IMR-90 (cell line): ENCODE measurements around the gene TNRC6A. TPM values are rescaled to one million over a fixed set of nuclear protein-coding genes. Genes with fewer than 3 reads are reported as not detected.

Experiments used
- ATAC-seq: fragments of 200-7000 bp; cut with Tn5 transposase; 2 replicates; pipeline ENCODE4 v1.9.1; 2020; ENCODE audit warnings: low read depth, mild to moderate bottlenecking, moderate library complexity
- BruUV-seq: library from RNA; stranded (reverse); fragments of 400-500 nt; replicated peaks from 2 replicates; lab custom pipeline; 2021; lab: Mats Ljungman, UMichigan
- CTCF ChIA-PET: fragments of 300-600 bp; formaldehyde crosslinking; extraction: SDS; loops from one replicate; lab custom pipeline; 2021; ENCODE audit warnings: antibody characterized with exemption; lab: Yijun Ruan, JAX
- POLR2A ChIA-PET: fragments of 300-600 bp; sonication (Branson Sonifier 250); formaldehyde crosslinking; loops from one replicate; lab custom pipeline; 2022; ENCODE audit warnings: antibody characterized with exemption; ENCODE audit not compliant: unreplicated experiment; lab: Charles Lee
- DNase-seq: peaks from one replicate; pipeline ENCODE4 v3.0.0; 2013
- H2AFZ ChIP-seq: replicated peaks from 2 replicates; pipeline ENCODE3; 2013; ENCODE audit warnings: low read length, mild to moderate bottlenecking; ENCODE audit not compliant: poor library complexity
- H2AK5ac ChIP-seq: 2 replicates; pipeline ENCODE4 v1.6.1; 2013; ENCODE audit warnings: low read depth, low read length, inconsistent platforms
- H2AK9ac ChIP-seq: replicated peaks from 2 replicates; pipeline ENCODE3; 2013; ENCODE audit warnings: mild to moderate bottlenecking, low read depth, low read length, moderate library complexity; ENCODE audit not compliant: poor library complexity
- H2BK120ac ChIP-seq: 2 replicates; pipeline ENCODE4 v1.6.1; 2013; ENCODE audit warnings: low read depth, low read length, inconsistent platforms
- H2BK15ac ChIP-seq: 3 replicates; pipeline ENCODE4 v1.6.1; 2013; ENCODE audit warnings: low read depth, low read length, inconsistent platforms
- H2BK20ac ChIP-seq: 2 replicates; pipeline ENCODE4 v1.6.1; 2013; ENCODE audit warnings: low read depth, mild to moderate bottlenecking, inconsistent platforms, low read length, moderate library complexity
- H2BK5ac ChIP-seq: 2 replicates; pipeline ENCODE4 v1.6.1; 2013; ENCODE audit warnings: mild to moderate bottlenecking, low read depth, low read length, inconsistent platforms; ENCODE audit not compliant: poor library complexity, severe bottlenecking
- H3K14ac ChIP-seq: replicated peaks from 2 replicates; pipeline ENCODE4 v1.6.1; 2013; ENCODE audit warnings: low read depth, low read length, inconsistent platforms
- H3K18ac ChIP-seq: 2 replicates; pipeline ENCODE4 v1.6.1; 2013; ENCODE audit warnings: low read depth, low read length, control low read depth
- H3K23ac ChIP-seq: 2 replicates; pipeline ENCODE4 v1.6.1; 2013; ENCODE audit warnings: low read depth, low read length, inconsistent platforms
- H3K27ac ChIP-seq: 2 replicates; pipeline ENCODE4 v1.5.1; 2013; ENCODE audit warnings: mild to moderate bottlenecking, control low read depth, low read length; ENCODE audit not compliant: insufficient read depth
- H3K27me3 ChIP-seq: 2 replicates; pipeline ENCODE4 v1.6.1; 2013; ENCODE audit warnings: low read length; ENCODE audit not compliant: control insufficient read depth, insufficient read depth
- H3K36me3 ChIP-seq: 2 replicates; pipeline ENCODE4 v1.6.1; 2013; ENCODE audit warnings: low read length, mixed read lengths; ENCODE audit not compliant: control insufficient read depth, insufficient read depth
- H3K4ac ChIP-seq: 2 replicates; pipeline ENCODE4 v1.6.1; 2013; ENCODE audit warnings: low read depth, low read length, inconsistent platforms
- H3K4me1 ChIP-seq: 2 replicates; pipeline ENCODE4 v1.6.1; 2013; ENCODE audit warnings: low read length, mixed read lengths; ENCODE audit not compliant: control insufficient read depth, insufficient read depth
- H3K4me2 ChIP-seq: 2 replicates; pipeline ENCODE4 v1.6.1; 2013; ENCODE audit warnings: low read depth, mild to moderate bottlenecking, control low read depth, low read length, moderate library complexity
- H3K4me3 ChIP-seq: 2 replicates; pipeline ENCODE4 v1.5.1; 2013; ENCODE audit warnings: low read depth, mild to moderate bottlenecking, control low read depth, low read length, moderate library complexity; ENCODE audit not compliant: insufficient read depth
- H3K56ac ChIP-seq: 2 replicates; pipeline ENCODE4 v1.6.1; 2013; ENCODE audit warnings: low read length, inconsistent platforms; ENCODE audit not compliant: insufficient read depth; ENCODE audit errors: extremely low read depth
- H3K79me1 ChIP-seq, 2 experiments: 2 replicates each; pipeline ENCODE4 v1.6.1; 2013; ENCODE audit warnings: low read length in 2 of 2, inconsistent platforms in 1 of 2, low read depth in 1 of 2
- H3K9ac ChIP-seq: 2 replicates; pipeline ENCODE4 v1.6.1; 2013; ENCODE audit warnings: low read depth, low read length, control low read depth
- H3K9me1 ChIP-seq: 2 replicates; pipeline ENCODE4 v1.6.1; 2013; ENCODE audit warnings: low read length, inconsistent platforms; ENCODE audit not compliant: insufficient read depth
- H3K9me3 ChIP-seq: 2 replicates; pipeline ENCODE4 v1.6.1; 2013; ENCODE audit warnings: low read length; ENCODE audit not compliant: control insufficient read depth, insufficient read depth
- H4K20me1 ChIP-seq: 2 replicates; pipeline ENCODE4 v1.6.1; 2013; ENCODE audit warnings: low read length, inconsistent platforms; ENCODE audit not compliant: insufficient read depth
- H4K5ac ChIP-seq: 2 replicates; pipeline ENCODE4 v1.6.1; 2013; ENCODE audit warnings: mild to moderate bottlenecking, low read depth, low read length, control low read depth
- H4K8ac ChIP-seq, 2 experiments: 2 replicates each; pipeline ENCODE4 v1.6.1; 2013; ENCODE audit warnings: low read depth in 2 of 2, low read length in 2 of 2, control low read depth in 1 of 2, inconsistent platforms in 1 of 2
- H4K91ac ChIP-seq: 2 replicates; pipeline ENCODE4 v1.6.1; 2013; ENCODE audit warnings: low read depth, low read length, inconsistent platforms; ENCODE audit not compliant: insufficient read depth
- BHLHE40 ChIP-seq: fragments of 150-350 bp; IDR thresholded peaks from 2 replicates; pipeline ENCODE4 v1.6.1; 2016; ENCODE audit warnings: mild to moderate bottlenecking, low read depth, low read length
- CEBPB ChIP-seq: IDR thresholded peaks from 2 replicates; pipeline ENCODE4 v1.6.1; 2012; ENCODE audit warnings: low read depth, low read length, improper control_type of control experiment
- CHD1 ChIP-seq: IDR thresholded peaks from 2 replicates; pipeline ENCODE4 v1.6.1; 2012; ENCODE audit warnings: low read depth, low read length, improper control_type of control experiment
- CTCF ChIP-seq: conservative IDR thresholded peaks from 2 replicates; pipeline ENCODE4 v1.5.1; 2012; ENCODE audit warnings: mild to moderate bottlenecking, low read depth, low read length, improper control_type of control experiment
- FOS ChIP-seq: fragments of 150-350 bp; IDR thresholded peaks from 2 replicates; pipeline ENCODE4 v1.6.1; 2016; ENCODE audit warnings: low read depth, low read length
- MAFK ChIP-seq: IDR thresholded peaks from 2 replicates; pipeline ENCODE4 v1.6.1; 2012; ENCODE audit warnings: low read depth, low read length, improper control_type of control experiment
- MAZ ChIP-seq: IDR thresholded peaks from 2 replicates; pipeline ENCODE4 v1.6.1; 2012; ENCODE audit warnings: low read depth, mild to moderate bottlenecking, low read length, improper control_type of control experiment, moderate library complexity, borderline replicate concordance
- MXI1 ChIP-seq: IDR thresholded peaks from 2 replicates; pipeline ENCODE4 v1.6.1; 2012; ENCODE audit warnings: low read depth, mild to moderate bottlenecking, low read length, moderate library complexity, borderline replicate concordance
- NFE2L2 ChIP-seq: fragments of 150-350 bp; IDR thresholded peaks from 2 replicates; pipeline ENCODE4 v1.6.1; 2016; ENCODE audit warnings: low read depth, mild to moderate bottlenecking, low read length
- POLR2A ChIP-seq: IDR thresholded peaks from 2 replicates; pipeline ENCODE4 v1.6.1; 2012; ENCODE audit warnings: mild to moderate bottlenecking, low read depth, low read length
- RAD21 ChIP-seq: IDR thresholded peaks from 2 replicates; pipeline ENCODE4 v1.6.1; 2012; ENCODE audit warnings: low read length, improper control_type of control experiment
- RCOR1 ChIP-seq: IDR thresholded peaks from 2 replicates; pipeline ENCODE4 v1.6.1; 2012; ENCODE audit warnings: mild to moderate bottlenecking, low read length, improper control_type of control experiment; ENCODE audit not compliant: insufficient replicate concordance
- RFX5 ChIP-seq: IDR thresholded peaks from 2 replicates; pipeline ENCODE4 v1.8.0; 2012; ENCODE audit warnings: low read depth, mild to moderate bottlenecking, low read length, moderate library complexity
- SMC3 ChIP-seq: fragments of 150-350 bp; IDR thresholded peaks from 2 replicates; pipeline ENCODE4 v1.6.1; 2016; ENCODE audit warnings: low read depth, mild to moderate bottlenecking, antibody characterized with exemption, low read length, moderate library complexity
- USF2 ChIP-seq: fragments of 150-350 bp; IDR thresholded peaks from 2 replicates; pipeline ENCODE4 v1.6.1; 2017; ENCODE audit warnings: mild to moderate bottlenecking, antibody characterized with exemption, low read length, low read depth
- WGBS, 2 experiments: methylation state at CpG; one replicate each; pipeline versions ENCODE4 v1.1.5 to v1.1.7; 2013; ENCODE audit warnings: missing lambda C conversion rate in 2 of 2; ENCODE audit not compliant: insufficient read length in 1 of 2; ENCODE audit errors: extremely low coverage in 2 of 2; 5-methylcytosine and 5-hydroxymethylcytosine counted together
- dilution Hi-C: fragments of 300-500 bp; cut with HindIII; formaldehyde crosslinking; loops from one replicate; pipeline ENCODE4 v1.14.3; 2018; ENCODE audit warnings: low sequenced_read_pairs; ENCODE audit not compliant: unreplicated experiment
- in situ Hi-C: fragments of 300-500 bp; cut with MboI; formaldehyde crosslinking; loops from 3 replicates; pipeline ENCODE4 v1.14.3; 2019; ENCODE audit warnings: low sequenced_read_pairs, inconsistent platforms, mixed read lengths
- intact Hi-C: fragments of 100-400 bp; cut with micrococcal nuclease; formaldehyde crosslinking; loops from 2 replicates; pipeline ENCODE4 v1.10.0; 2022
- polyA plus RNA-seq, 3 experiments: library from polyadenylated mRNA; depleted of rRNA; stranded (reverse); fragments of >200 nt; gene quantifications; 2 replicates each; pipeline ENCODE4 v1.2.3, GENCODE V29; 2012; ENCODE audit warnings: low replicate concordance in 1 of 3
- total RNA-seq: library from RNA; depleted of rRNA; stranded (reverse); fragments of >200 nt; gene quantifications from 2 replicates; pipeline ENCODE4 v1.2.3, GENCODE V29; 2012
- TF ChIP-seq, protein P1 (sequence below): fragments of 150-350 bp; IDR thresholded peaks from 2 replicates; pipeline ENCODE4 v1.6.1; 2016; ENCODE audit warnings: low read depth, mild to moderate bottlenecking, low read length, moderate library complexity, borderline replicate concordance

TNRC6A gene
- total and polyA plus RNA-seq, 2 of the 4 experiments (the other 2 are of a cell fraction) = 32.4 to 42.3 TPM

- Histone ChIP-seq H2BK15ac (no peak overlapping the region), H4K8ac (no peak overlapping the region), H2BK5ac (no peak overlapping the region), H3K9me3 (no peaks in the 10 kb centered on the region), H2BK20ac (no peak overlapping the region), H4K91ac (no peak overlapping the region), H4K5ac (no peak overlapping the region), H3K4ac (no peak overlapping the region), H2BK120ac (no peak overlapping the region), H3K4me1 (peaks cover 5% of the 10 kb centered on the region), H3K9me1 (peaks cover 11% of the 10 kb centered on the region; the same call in 1 of the 2 replicates), H3K4me3 (no peak overlapping the region), H3K23ac (no peak overlapping the region), H4K20me1 (no peaks in the 10 kb centered on the region), H3K4me2 (no peak overlapping the region), H3K18ac (no peak overlapping the region), H3K56ac (no peak overlapping the region), H2AK9ac (no peak overlapping the region), H3K9ac (no peak overlapping the region), H3K79me1 (no peaks in the 10 kb centered on the region), H2AK5ac (no peak overlapping the region), H3K14ac (no peak overlapping the region), H3K36me3 (no peaks in the 10 kb centered on the region), H3K27me3 (no peaks in the 10 kb centered on the region), H3K27ac (no peak overlapping the region), H2AFZ (no peak overlapping the region)
- 100% methylated on average over 2 of the region's 6 CpGs; no CpG with 5 or more reads in 1 of the 2 experiments for WGBS, 2 experiments
- intact Hi-C loops = loop anchor here (10.0 kb wide), 2 partner anchors 278 to 388 kb away; partner anchors contain the start of gene LCMT1
- DNase-seq (no peak), ATAC-seq (no peak)
- in situ Hi-C loops = no loop called here
- ChIA-PET POLR2A (no interaction called here), CTCF (no interaction called here)
- TF ChIP-seq CEBPB (no peak), NFE2L2 (no peak), RAD21 (no peak), BHLHE40 (no peak), MAFK (no peak), POLR2A (no peak), FOS (no peak), MAZ (no peak), RFX5 (no peak), RCOR1 (no peak), CTCF (no peak), USF2 (no peak), MXI1 (no peak), SMC3 (no peak), CHD1 (no peak)
- TF ChIP-seq, protein P1, sequence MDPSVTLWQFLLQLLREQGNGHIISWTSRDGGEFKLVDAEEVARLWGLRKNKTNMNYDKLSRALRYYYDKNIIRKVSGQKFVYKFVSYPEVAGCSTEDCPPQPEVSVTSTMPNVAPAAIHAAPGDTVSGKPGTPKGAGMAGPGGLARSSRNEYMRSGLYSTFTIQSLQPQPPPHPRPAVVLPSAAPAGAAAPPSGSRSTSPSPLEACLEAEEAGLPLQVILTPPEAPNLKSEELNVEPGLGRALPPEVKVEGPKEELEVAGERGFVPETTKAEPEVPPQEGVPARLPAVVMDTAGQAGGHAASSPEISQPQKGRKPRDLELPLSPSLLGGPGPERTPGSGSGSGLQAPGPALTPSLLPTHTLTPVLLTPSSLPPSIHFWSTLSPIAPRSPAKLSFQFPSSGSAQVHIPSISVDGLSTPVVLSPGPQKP = no peak
- dilution Hi-C loops = no loop called here
- BruUV-seq = no TSS peak
Observed at GRCh38 chr16:24836836-24837235, 107.4 kb downstream of the TNRC6A start.
